Fibroblast of lung (primary cell): ENCODE measurements around the gene EOGT. TPM values are rescaled to one million over a fixed set of nuclear protein-coding genes. Genes with fewer than 3 reads are reported as not detected.
A peak's percentile ranks its signal among the peaks of the same experiment; 100 is the strongest.

ENCODE experiments used
- DNase-seq, 2 donors: peaks; one replicate each; pipeline versions ENCODE4 v3.0.0 to v3.0.0-alpha.2; 2010; ENCODE audit warnings: low read depth in 2 of 2
- H2AFZ ChIP-seq: 2 replicates; pipeline ENCODE4 v1.5.1; 2012; ENCODE audit warnings: low read length, control low read depth, inconsistent platforms
- H3K27ac ChIP-seq: 2 replicates; pipeline ENCODE4 v1.5.1; 2011; ENCODE audit warnings: low read length, control low read depth; ENCODE audit not compliant: insufficient read depth
- H3K27me3 ChIP-seq: 2 replicates; pipeline ENCODE4 v1.5.1; 2011; ENCODE audit warnings: mild to moderate bottlenecking, low read length; ENCODE audit not compliant: control insufficient read depth, insufficient read depth
- H3K36me3 ChIP-seq: 2 replicates; pipeline ENCODE4 v1.5.1; 2011; ENCODE audit warnings: low read length; ENCODE audit not compliant: control insufficient read depth, insufficient read depth
- H3K4me1 ChIP-seq: 2 replicates; pipeline ENCODE4 v1.5.1; 2011; ENCODE audit warnings: low read length; ENCODE audit not compliant: control insufficient read depth, insufficient read depth; ENCODE audit errors: extremely low read depth
- H3K4me2 ChIP-seq: 2 replicates; pipeline ENCODE4 v1.5.1; 2011; ENCODE audit warnings: low read length, control low read depth; ENCODE audit not compliant: insufficient read depth; ENCODE audit errors: extremely low read depth
- H3K4me3 ChIP-seq, 4 experiments: fragments of 200-600 bp in 1 of 4; sonication (generic) in 1 of 4; replicated peaks in 1 of 4; 2 replicates each; pipeline ENCODE4 v1.5.1; 2011 to 2016; ENCODE audit warnings: low read length in 4 of 4, low read depth in 3 of 4, mild to moderate bottlenecking in 3 of 4, control low read depth in 2 of 4, inconsistent platforms in 1 of 4, mixed read lengths in 1 of 4; ENCODE audit not compliant: insufficient read depth in 1 of 4; ENCODE audit errors: control extremely low read depth in 1 of 4
- H3K79me2 ChIP-seq: 2 replicates; pipeline ENCODE4 v1.5.1; 2012; ENCODE audit warnings: mild to moderate bottlenecking, low read length, inconsistent platforms; ENCODE audit not compliant: control insufficient read depth, insufficient read depth
- H3K9ac ChIP-seq: 2 replicates; pipeline ENCODE4 v1.5.1; 2011; ENCODE audit warnings: mild to moderate bottlenecking, low read length, control low read depth; ENCODE audit not compliant: insufficient read depth
- H3K9me3 ChIP-seq: 2 replicates; pipeline ENCODE4 v1.5.1; 2012; ENCODE audit warnings: low read depth, low read length; ENCODE audit not compliant: control insufficient read depth, insufficient read depth
- H4K20me1 ChIP-seq: 2 replicates; pipeline ENCODE4 v1.5.1; 2011; ENCODE audit warnings: low read length; ENCODE audit not compliant: control insufficient read depth, insufficient read depth; ENCODE audit errors: extremely low read depth
- EZH2 ChIP-seq: IDR thresholded peaks from 2 replicates; pipeline ENCODE4 v1.5.1; 2012; ENCODE audit warnings: low read length, control low read depth, mild to moderate bottlenecking; ENCODE audit errors: missing control alignments
- polyA plus RNA-seq, 2 donors: library from polyadenylated mRNA; depleted of rRNA in 1 of 2; stranded (reverse) in 1 of 2; unstranded in 1 of 2; fragments of >200 nt; gene quantifications; 2 replicates each; pipeline ENCODE4 v1.2.1, GENCODE V29; 2011 to 2012; ENCODE audit warnings: missing spikeins in 1 of 2
- total RNA-seq: library from RNA; depleted of rRNA; stranded (reverse); fragments of >200 nt; gene quantifications from 2 replicates; pipeline ENCODE4 v1.2.1, GENCODE V29; 2014
- TF ChIP-seq, protein P1 (sequence below), 2 donors: IDR thresholded peaks in 1 of 2; conservative IDR thresholded peaks in 1 of 2; 1 replicate in 1 of 2; 2 replicates in 1 of 2; pipeline ENCODE4 v1.5.1; 2011 to 2012; ENCODE audit warnings: low read length in 2 of 2, control low read depth in 1 of 2, inconsistent platforms in 1 of 2, low read depth in 1 of 2, mild to moderate bottlenecking in 1 of 2

The EOGT gene
- total and polyA plus RNA-seq, 2 donors (not counting 1 experiment from before 2014, with no cell fraction given) = 30.6 to 50.9 TPM

- Histone ChIP-seq H3K36me3 (peaks cover 9% of the 10 kb centered on the region), H3K4me3 (no peak overlapping the region), H3K27me3 (no peaks in the 10 kb centered on the region), H3K79me2 (no peaks in the 10 kb centered on the region), H3K27ac (peak overlapping the region; percentile 5), H3K9me3 (no peaks in the 10 kb centered on the region), H3K4me1 (no peaks in the 10 kb centered on the region), H2AFZ (no peak overlapping the region), H3K4me2 (no peak overlapping the region), H3K9ac (no peak overlapping the region), H4K20me1 (no peaks in the 10 kb centered on the region)
- DNase-seq = no peak
- TF ChIP-seq, protein P1, sequence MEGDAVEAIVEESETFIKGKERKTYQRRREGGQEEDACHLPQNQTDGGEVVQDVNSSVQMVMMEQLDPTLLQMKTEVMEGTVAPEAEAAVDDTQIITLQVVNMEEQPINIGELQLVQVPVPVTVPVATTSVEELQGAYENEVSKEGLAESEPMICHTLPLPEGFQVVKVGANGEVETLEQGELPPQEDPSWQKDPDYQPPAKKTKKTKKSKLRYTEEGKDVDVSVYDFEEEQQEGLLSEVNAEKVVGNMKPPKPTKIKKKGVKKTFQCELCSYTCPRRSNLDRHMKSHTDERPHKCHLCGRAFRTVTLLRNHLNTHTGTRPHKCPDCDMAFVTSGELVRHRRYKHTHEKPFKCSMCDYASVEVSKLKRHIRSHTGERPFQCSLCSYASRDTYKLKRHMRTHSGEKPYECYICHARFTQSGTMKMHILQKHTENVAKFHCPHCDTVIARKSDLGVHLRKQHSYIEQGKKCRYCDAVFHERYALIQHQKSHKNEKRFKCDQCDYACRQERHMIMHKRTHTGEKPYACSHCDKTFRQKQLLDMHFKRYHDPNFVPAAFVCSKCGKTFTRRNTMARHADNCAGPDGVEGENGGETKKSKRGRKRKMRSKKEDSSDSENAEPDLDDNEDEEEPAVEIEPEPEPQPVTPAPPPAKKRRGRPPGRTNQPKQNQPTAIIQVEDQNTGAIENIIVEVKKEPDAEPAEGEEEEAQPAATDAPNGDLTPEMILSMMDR (conservative IDR thresholded peaks at IDR 0.05 in 1 of 2, IDR thresholded peaks at IDR 0.05 in 1 of 2; ENCODE audit: low read depth in 1 of 2, low read length in 2 of 2) = no peak
- TF ChIP-seq EZH2 = no peak
These were observed 19.3 kb upstream of the EOGT start for GRCh38 chr3:69032737-69033136.

DNA sequence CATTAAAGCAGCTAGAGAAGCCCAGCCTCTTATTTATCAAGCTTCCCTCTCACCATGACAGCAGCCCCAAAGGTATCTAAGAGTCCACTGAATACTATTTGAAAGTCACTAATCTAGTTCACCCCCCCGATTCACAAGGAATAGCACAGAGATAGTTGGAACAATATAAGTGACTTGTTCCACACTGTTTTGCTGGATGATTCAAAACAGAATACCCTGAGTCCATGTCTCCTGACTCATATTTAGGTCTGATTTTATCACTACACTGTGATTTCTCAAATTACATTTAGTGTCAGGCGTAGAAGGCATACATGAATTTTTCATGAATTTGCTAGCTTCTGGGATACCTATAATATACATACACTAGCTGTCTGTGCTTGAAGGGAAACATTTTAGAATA lies 18.7 kb upstream of the EOGT start:
- no peaks in the 10 kb centered on the region for H3K27me3 ChIP-seq
- no peaks in the 10 kb centered on the region for H3K9me3 ChIP-seq
- H3K27ac ChIP-seq = no peak overlapping the region
- no peak overlapping the region for H2AFZ ChIP-seq
- peaks cover 11% of the 10 kb centered on the region for H3K36me3 ChIP-seq
- peak in 1 of 2 donors; percentile 55 for DNase-seq
- no peak overlapping the region for H3K4me3 ChIP-seq
- no peaks in the 10 kb centered on the region for H3K4me1 ChIP-seq
- H3K79me2 ChIP-seq = no peaks in the 10 kb centered on the region
- no peak overlapping the region for H3K9ac ChIP-seq
- H4K20me1 ChIP-seq = no peaks in the 10 kb centered on the region
- H3K4me2 ChIP-seq = no peak overlapping the region
- TF ChIP-seq, protein P1 (conservative IDR thresholded peaks at IDR 0.05 in 1 of 2, IDR thresholded peaks at IDR 0.05 in 1 of 2; ENCODE audit: low read depth in 1 of 2, low read length in 2 of 2) = no peak
- TF ChIP-seq EZH2 = no peak

- H3K9ac ChIP-seq = no peak overlapping the region
- TF ChIP-seq, protein P1 (conservative IDR thresholded peaks at IDR 0.05 in 1 of 2, IDR thresholded peaks at IDR 0.05 in 1 of 2; ENCODE audit: low read depth in 1 of 2, low read length in 2 of 2) = no peak
- no peak for TF ChIP-seq EZH2
- no peak overlapping the region for H3K27ac ChIP-seq
- H3K79me2 ChIP-seq = no peaks in the 10 kb centered on the region
- H3K36me3 ChIP-seq = peaks cover 11% of the 10 kb centered on the region
- H3K4me3 ChIP-seq = no peak overlapping the region
- H3K4me1 ChIP-seq = no peaks in the 10 kb centered on the region
- no peak for DNase-seq
- H3K9me3 ChIP-seq = no peaks in the 10 kb centered on the region
- no peaks in the 10 kb centered on the region for H3K27me3 ChIP-seq
- H3K4me2 ChIP-seq = no peak overlapping the region
- H2AFZ ChIP-seq = no peak overlapping the region
- no peaks in the 10 kb centered on the region for H4K20me1 ChIP-seq
These were observed 18.2 kb upstream of the EOGT start for GRCh38 chr3:69031635-69032034.
